GF-D8 (cell line): ENCODE data around the gene NR1D1.

ENCODE experiments used
- DNase-seq: peaks from one replicate; lab custom pipeline; 2025; lab: John Stamatoyannopoulos, UW

Gene NR1D1

DNA sequence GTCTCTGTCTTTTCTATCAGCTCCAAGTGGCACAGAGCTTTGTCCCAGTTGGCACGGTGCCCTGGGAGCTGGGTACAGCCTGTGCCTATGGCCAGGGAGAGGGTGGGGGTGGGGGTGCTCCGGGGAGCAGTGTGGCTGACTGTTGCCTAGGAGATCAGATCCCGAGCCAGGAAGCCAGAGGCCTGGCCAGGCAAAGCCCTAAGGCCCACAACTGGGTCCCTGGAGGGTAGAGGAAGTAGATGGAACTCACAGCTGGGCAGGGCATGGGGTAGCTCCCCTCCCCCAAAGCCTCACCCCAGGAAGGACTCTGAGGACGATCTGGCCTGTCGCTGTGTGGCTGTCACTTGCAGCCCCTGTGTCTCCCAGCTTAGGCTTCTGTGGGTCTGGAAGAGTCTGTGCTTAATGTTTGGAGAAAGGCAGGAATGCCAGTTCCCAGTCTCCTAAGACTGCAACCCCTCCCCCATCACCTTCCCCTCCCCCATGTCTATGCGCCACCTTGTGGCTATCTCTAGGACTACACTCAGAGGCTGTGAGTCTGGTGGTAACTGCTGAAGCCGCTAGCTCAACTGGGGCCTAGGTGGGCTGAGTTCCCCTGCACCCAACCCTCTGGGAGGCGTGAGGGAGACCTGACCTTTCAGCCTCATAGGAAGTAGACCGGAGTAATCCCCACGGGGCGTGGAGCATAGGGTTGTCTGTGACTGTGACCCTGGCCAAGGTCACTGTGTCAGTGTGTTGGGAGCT, 25.0 kb downstream of the NR1D1 start:
- DNase-seq: peak; percentile 82

DNA sequence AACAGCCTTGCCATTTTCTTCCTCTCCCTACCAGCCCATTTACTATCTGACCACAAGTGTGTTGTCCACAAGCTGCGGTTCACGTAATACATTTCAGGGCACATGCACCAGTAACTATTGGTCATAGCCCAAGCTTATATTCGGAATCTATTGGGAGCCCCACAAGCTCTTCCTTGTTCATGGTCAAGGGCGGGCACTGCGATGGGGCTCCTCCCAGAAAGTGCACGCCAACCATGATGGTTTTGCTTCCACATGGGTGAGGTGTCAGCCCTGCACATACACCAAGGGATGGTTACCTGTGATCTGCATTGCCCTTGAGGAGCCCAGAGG, 25.6 kb downstream of the NR1D1 start:
- no peak for DNase-seq

DNA sequence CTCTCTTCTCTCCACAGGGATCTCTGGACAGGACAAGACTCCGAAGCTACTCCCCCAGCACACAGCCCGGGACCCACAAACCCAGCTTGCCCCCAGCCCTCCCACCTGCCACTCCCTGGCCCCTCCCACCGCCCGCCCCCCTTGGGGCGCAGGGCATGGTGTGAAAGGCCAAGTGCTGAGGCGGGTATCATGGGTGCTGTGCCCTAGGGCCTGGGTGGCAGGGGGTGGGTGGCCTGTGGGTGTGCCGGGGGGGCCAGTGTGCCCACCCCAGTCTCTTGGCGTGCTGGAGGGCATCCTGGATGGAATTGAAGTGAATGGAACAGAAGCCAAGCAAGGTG, 26.2 kb downstream of the NR1D1 start:
- no peak for DNase-seq

DNA sequence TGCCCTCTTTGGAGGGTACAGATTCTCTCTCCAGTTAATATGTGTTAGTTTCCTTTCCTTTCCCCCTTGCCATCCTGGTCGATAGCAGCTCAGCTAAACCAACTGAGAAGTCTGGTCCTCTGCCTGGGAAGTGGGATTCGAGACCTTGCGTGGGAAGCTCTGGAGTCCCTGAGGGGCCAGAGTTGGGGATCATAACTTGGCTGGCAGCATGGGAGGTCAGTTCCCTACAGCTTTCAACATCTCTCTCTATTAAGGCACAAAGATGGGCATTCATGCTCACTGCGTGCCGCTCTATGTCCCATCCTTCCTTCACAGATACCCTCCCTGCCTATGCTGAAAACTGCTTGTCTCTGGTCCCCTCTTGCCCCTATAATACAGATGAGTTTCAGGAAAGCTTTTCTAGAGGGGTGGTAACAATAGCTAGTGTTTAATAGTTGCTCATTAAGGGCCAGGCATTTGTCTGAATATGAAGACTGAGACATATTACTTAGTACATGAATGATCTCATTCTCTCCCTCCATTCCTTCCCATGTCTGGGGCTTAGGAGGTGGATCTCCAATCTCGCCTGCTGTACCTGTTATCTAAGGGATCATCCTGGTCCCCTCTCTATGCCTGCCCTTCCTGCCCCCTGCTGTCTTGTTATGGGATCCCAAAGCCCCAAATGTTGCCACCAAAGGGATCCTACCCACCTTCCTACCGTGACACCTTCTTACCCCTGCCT, 26.8 kb downstream of the NR1D1 start:
- DNase-seq: no peak

DNA sequence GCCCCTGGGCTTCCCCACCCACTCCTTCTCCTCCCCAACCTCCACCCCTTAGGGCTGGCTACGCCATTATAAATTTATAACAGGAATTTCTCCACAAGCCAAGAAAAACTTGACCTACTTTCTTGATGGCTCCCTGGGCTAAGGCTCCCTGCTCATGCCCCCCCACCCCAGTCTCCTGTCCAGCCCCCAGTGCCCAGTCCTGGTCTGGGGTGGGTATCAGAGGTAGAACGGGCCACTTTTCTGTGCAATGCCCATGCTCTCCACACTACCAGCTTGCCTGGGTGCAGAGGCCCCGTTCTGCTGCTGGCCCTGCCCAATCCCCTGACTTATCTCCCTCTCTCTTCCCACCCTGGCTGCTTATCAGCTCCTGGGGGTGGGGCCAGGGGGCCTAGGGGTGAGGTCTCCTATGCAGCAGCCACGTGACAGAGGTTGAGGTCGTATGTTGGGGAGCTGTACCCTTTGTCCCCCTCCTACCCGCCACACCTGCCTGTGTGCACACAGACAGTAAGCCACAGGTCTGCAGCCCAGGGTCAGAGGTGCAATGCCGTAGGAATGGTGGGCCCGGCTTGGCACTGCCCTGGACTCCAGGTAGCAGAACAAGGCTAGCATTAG, 27.5 kb downstream of the NR1D1 start:
- no peak for DNase-seq

DNA sequence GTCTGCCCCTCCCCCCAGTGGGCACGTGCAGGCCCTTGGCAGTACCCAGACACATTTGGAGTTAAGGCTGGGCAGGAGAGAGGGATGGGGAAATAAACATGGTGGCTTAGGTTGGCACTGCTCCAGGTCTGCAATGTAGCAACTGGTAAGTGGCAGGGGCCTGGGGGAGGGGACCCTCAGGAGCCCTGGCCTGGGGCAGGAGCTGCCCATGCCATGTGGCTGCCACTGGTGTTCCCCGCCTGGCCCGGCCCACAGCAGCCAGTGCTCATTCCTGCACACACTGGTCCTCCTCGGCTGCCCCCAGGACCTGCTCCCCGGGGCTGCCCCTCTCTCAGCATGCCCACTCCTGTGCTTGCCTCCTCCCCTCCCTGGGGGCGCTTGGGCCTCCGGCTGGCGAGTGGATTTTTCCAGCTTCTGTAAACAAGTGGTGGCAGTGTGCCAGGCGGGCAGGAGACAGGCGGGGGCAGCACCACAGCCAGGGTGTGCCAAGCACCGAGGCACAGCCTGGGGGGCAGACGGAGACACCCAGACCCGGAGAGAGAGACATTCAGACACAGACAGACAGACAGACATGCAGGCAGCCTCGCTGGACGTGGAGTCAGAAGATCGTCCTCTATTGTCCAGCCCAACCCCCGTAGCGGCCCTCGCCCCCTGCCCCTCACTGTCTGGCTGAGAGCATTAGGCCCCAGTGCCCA, 28.2 kb downstream of the NR1D1 start:
- DNase-seq: peak; percentile 26

DNA sequence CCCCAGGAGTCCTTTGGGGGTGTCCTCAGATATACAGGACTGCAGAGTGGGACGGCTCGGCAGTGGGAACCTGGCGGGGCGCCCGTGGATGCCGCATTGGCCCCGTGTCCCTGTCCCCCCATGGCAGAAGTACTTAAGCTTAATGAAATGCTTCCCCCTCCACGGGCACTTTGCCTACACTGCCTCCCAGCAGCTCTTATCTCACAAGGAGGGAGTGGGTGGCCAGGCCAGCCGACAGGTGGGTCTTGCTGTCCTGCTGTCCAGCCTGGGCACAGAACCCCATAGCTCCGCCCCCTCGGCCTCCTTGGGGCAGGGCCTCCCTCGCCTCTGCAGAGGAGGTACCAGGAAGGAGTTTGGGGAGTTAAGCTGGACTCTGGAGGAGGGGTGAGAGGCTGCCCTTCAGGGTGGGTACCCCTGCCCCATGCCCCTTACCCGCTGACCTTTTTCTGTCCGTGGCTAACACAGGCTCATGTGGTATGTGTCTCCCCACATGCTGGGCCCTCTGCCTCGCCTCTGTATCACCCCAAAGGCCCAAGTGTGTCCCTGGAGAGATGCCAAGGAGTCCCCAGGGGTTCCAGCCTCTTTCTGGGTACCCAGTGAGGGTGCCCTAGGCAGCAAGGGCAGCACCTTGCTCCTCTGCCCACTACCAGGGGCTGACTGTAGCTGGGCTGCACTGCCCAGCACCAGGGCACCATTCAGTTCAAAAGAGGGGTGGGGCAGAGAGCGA, 28.9 kb downstream of the NR1D1 start:
- no peak for DNase-seq

DNA sequence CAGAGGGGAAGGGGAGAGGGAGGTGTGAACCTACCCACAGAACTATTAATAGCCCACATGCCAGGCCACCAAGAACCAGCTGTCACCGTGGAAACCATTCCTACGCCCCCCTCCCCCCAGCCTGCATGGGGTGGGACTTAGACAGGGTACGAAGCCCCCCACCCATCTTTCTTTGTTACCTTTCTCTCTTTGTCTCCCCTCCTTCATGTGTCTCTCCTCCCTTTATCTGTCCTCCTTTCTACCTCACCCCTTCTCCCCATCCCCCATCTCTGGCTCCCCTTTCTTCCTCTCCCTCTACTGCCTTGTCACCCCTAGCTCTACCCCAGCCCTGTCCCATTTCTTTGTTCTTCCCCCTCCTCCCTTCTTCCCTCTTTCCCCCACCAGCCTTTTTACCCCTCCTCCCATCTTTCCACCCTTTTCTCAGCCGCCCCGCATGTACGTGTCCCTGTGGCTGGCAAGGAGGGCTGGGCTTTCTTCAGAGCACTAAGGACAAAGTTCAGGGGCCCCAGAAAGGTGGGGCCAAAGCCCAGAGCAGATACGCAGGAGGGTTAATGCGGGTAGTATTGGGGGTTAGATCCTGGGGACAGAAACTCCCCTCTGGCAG, 29.6 kb downstream of the NR1D1 start:
- DNase-seq: no peak

DNA sequence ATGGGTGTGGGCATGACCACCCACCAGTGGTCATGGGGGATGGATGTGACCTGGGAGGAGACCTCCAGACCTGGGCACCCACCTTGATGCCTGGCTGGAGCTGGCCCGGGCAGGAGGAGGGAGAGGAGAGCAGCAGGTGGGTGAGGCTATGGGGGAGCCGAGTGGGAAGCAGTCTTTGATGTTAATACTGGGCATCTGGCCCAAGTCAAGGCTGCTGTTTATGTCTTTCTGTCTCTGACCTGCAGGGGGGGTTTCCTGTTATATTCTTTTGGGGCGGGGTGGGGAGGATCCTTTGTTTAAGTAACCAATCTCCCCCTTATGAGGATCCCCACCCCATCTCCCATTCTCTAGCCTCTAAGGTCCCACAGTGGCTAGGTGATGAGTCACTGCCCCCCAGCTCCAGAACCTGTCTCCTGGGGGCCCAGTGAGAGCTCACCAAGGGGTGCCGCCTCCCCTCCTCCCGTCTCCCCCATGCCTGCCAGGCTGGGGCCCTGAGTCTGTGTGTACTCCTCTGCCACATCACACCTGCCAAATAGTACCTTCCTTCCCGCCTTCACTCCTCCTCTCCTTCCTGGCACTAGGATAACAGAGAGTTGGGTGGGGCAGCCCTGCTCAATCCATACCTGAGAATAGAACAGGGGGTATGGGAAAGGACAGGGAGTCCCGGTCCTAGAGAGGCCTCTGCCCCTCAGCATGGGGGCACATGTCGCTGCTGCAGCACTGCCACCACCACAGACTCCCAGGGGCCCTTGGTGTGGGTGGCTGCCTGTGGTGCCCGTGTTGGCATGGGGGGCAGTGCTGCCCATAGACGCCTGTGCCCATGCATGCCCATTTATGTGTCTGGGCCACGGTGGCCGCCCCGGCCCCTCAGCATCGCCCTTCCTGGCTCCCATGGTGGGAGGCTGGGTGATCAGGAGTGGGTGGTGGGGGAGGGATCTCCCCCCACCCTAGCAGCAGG, 30.4 kb downstream of the NR1D1 start:
- no peak for DNase-seq

DNA sequence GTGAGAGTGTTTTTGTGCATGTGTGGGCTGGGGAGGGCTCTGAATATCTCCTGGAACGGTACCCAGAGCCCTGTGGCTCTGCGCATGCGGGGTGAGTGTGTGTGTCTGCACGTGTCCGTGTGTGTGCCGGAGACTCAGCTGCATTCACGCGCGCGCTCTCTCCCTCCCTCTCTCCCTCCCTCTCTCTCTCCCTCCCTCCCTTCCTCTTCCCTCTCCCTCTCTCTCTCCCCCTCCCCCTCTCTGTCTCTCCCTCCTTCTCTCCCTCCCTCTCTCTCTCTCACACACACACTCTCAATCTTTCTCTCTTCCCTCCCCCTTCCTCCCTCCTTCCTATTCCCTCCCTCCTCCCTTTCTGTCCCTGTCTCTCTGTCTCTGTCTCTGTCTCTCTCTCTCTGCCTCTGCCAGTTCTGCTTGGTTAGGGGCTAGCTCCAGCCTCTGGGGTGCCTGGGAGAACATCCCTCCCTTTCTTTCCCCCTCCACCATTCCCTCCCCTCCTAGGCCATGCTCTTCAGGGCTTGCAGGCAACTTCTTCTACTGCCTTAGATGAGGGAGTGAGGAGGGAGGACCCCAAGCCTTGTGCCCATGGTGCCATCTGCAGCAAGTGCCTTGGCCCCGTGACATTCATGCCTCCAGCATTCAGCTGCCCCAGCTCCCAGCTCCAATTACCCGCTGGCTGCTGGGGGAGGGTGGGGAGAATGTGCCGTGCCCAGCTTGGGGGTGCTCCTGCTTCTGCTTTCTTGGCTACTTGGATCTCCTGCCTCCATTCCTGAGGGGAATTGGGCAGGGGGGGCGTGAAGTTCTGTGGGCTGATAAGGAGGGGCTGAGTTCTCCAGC, 31.3 kb downstream of the NR1D1 start:
- DNase-seq: peak; percentile 67

DNA sequence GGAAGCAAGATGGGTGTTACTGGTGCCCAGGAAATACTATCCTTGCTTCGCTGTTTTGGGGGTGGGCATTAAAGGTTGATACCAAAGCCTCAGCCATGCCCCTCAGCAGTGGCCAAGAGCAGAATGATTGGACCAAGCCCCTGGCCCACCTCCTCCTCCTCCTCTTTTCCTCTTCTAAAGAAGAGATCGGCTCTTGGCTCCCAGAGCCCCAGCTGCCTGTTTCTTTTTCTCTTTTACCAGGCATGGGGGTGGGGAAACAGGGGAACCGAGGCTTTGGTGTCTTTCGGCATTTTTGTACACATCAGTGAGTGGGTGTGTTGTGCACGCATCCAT, 31.8 kb downstream of the NR1D1 start:
- DNase-seq: no peak

DNA sequence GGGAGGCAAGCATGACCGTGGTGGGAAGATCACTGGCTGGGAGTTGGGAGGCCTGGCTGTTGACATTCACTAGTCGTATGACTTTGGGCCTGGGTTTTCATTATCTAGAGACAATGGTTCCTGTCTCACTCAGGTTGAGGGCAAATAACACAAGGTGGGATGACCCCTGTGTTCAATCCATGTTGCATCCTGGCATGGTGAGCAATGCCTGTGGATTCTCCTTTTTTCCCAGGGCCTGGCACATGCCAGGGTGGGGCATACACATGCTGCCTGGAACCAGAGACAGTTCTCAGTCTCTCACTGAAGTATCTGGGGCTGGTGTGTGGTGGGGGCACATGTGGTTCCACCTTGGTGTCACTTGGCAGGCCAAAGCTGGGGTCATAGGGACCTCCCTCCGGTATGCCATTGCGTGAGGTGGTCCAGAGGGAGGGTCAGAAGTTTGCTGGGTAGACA, 32.2 kb downstream of the NR1D1 start:
- no peak for DNase-seq

DNA sequence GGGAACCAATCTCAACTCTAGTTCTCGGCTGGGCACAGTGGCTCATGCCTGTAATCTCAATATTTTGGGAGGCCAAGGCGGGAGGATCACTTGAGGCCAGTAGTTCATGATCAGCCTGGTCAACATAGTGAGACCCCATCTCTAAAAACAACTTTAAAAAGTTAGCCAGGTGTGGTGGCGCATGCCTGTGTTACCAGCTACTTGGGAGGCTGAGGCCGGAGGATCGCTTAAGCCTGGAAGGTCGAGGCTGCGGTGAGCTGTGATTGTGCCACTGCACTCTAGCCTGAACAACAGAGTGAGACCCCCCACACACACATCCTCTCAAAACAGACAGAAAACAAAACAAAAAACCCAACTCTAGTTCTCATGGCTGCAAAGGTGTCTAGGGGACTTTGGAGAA, 32.7 kb downstream of the NR1D1 start:
- no peak for DNase-seq

DNA sequence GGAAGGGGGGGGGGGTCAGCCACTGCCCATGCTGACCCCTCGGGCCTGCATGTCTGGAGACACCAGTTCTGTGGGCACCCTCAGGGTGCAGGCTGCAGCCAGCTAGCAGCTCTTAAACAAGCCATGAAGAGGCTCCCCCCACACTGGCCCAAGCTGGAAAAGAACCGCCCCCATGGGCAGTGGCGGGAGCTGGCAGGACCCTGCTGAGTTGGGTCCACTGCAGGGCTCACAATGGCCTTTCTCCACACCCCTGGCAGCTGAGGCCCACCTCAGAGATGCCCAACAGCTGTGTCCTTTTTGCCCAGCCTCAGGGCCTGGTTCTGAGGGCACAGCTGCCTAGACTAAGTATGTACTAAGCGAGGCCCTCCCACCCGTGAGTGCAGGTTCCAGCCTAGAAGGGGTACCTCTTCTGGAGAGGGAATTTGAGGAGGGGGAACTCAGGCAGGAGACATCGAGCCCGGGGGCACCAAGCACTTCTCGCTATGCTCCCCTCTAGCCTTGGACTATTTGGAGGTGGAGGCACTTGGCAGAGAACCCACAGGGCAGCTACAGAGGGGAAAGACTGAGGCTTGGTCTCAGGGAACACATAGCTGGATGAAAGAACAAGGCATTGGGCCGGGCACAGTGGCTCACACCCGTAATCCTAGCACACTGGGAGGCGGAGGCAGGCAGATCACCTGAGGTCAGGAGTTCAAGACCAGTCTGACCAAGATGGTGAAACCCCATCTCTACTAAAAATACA, 34.4 kb downstream of the NR1D1 start:
- DNase-seq: no peak

DNA sequence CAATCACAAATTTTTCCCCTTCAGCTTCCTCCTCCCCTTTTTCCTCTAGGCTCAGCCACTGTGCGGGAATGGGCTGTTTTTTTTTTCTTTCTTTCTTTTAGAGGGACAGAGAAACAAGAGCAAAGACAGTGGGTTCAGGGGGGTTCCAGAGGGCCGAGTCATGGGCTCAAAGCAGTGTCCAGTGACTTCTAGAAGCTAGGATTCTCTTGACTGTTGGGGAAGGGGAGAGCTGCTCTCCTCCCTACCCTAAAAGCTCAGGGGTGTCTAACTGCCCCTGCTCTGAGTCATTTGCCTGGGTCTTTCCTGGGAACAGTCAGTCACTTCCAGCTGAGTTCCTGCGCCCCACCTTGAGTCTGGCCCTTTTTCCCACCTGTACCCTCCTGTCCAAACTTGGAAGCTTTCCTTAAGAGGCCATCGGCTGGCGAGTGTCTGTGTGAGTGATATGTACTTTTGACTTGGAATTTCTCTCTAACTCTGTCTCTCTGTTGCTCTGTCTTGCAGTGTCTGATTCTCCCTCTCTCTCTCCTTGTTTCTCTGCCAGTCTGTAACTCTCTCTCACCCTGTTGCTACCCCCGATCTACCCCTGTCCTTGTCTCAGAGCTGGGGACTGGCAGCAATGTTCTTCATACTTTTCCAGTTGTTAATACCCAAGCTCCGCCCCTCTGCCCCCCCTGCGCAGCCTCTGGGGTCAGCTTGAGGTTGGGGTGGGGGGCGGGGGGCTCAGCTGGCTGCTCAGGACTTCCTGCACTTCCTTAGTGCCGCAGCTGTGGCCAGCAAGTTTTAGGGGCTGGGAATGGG, 35.2 kb downstream of the NR1D1 start:
- no peak for DNase-seq

DNA sequence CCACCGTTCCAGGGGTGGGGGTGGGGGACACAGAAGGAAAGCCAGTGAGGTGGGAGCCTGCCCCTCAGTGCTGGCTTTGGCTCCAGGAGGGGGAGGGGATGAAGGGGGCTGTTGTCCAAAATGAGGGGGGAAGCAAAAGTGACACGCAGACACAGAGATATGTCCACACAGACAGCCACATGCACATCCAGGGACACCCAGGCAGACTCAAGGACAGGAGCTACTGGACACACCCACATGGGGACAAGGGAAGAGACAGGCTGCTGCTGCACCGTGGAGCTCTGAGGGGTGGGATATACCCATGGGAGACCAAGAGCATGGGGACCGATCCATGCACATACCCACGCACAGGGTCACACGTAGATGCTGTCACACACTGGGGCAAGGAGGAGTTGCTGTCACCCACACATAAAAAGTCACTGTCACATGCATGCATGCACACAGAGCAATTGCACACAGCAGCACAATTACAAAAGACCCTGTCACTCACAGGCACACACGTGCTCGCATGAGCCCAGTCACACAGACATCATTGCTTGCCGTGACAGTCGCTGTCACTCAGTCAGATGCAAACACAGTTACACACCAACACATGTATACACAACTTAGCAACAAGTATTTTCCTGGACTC, 36.4 kb downstream of the NR1D1 start:
- DNase-seq: peak; percentile 15

DNA sequence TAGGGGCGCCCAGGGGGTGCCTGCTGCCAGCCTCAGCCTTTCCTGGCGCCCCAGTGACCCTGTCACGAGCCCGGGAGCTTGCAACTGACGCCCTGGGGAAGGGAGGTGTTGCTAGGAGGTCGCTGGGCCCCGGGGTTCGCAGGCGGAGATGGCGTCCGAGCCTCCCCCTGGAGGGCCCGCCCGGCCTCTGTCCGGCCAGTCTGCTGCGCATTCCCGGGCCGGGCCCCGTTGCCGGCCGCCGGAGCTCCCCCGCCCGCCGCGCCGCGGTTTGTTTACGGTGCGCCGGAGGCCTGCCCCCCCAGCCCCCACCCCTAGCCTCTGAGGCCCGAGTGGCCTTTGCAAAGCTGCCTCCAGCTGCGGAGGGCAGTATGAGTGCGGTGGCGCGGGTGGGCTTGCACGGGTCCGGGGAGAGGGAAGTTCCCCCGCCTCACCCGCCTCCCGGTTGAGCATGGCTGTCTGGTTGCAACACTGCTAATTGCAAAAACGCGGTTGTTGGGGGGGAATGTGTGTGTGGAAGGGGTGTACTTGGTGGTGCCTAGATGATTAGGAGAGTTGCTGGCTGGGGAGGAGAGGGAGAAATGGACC, 37.1 kb downstream of the NR1D1 start:
- peak; percentile 61 for DNase-seq
